Neural progenitor cell (in vitro differentiated cells): ENCODE results near the gene HLA-DMB. TPM values are rescaled to one million over a fixed set of nuclear protein-coding genes. Genes with fewer than 3 reads are reported as not detected.
A peak's percentile ranks its signal among the peaks of the same experiment; 100 is the strongest.

Experiments
- DNase-seq: peaks from one replicate; pipeline ENCODE4 v3.0.0-alpha.2; 2016; ENCODE audit warnings: low spot score
- H2AFZ ChIP-seq: fragments of 200-600 bp; sonication (generic); replicated peaks from 2 replicates; pipeline ENCODE4 v1.6.1; 2016; ENCODE audit warnings: antibody characterized with exemption
- H3F3A ChIP-seq: fragments of 200-600 bp; sonication (generic); 2 replicates; pipeline ENCODE4 v1.6.1; 2016; ENCODE audit warnings: antibody characterized with exemption, low read depth
- H3K27ac ChIP-seq: fragments of 200-600 bp; sonication (generic); 2 replicates; pipeline ENCODE4 v1.5.1; 2016; ENCODE audit warnings: mild to moderate bottlenecking
- H3K27me3 ChIP-seq: fragments of 200-600 bp; sonication (generic); 2 replicates; pipeline ENCODE4 v1.6.1; 2016; ENCODE audit warnings: mild to moderate bottlenecking, moderate library complexity
- H3K36me3 ChIP-seq: fragments of 200-600 bp; sonication (generic); 2 replicates; pipeline ENCODE4 v1.5.1; 2016
- H3K4me1 ChIP-seq: fragments of 200-600 bp; sonication (generic); 2 replicates; pipeline ENCODE4 v1.6.1; 2016; ENCODE audit warnings: mixed run types
- H3K4me2 ChIP-seq: fragments of 200-600 bp; sonication (generic); 2 replicates; pipeline ENCODE4 v1.6.1; 2016
- H3K4me3 ChIP-seq: fragments of 200-600 bp; sonication (generic); 2 replicates; pipeline ENCODE4 v1.5.1; 2016
- H3K79me2 ChIP-seq: fragments of 200-600 bp; sonication (generic); 2 replicates; pipeline ENCODE4 v1.6.1; 2016; ENCODE audit warnings: low read depth
- H3K9ac ChIP-seq: fragments of 200-600 bp; sonication (generic); 2 replicates; pipeline ENCODE4 v1.6.1; 2016
- H3K9me3 ChIP-seq: fragments of 200-600 bp; sonication (generic); 2 replicates; pipeline ENCODE4 v1.5.1; 2016; ENCODE audit warnings: low read depth
- H4K20me1 ChIP-seq: fragments of 200-600 bp; sonication (generic); 2 replicates; pipeline ENCODE4 v1.6.1; 2016; ENCODE audit warnings: low read depth
- H3K27ac Mint-ChIP-seq: 3 replicates; pipeline ENCODE4 v1.8.0; 2021; ENCODE audit warnings: mixed read lengths
- H3K27me3 Mint-ChIP-seq: 2 replicates; pipeline ENCODE4 v1.8.0; 2022; ENCODE audit warnings: low read depth, mild to moderate bottlenecking, inconsistent platforms, moderate library complexity, mixed read lengths; ENCODE audit not compliant: insufficient read depth
- H3K36me3 Mint-ChIP-seq: 3 replicates; pipeline ENCODE4 v1.8.0; 2021; ENCODE audit warnings: mixed read lengths
- H3K4me1 Mint-ChIP-seq: 3 replicates; pipeline ENCODE4 v1.8.0; 2021; ENCODE audit warnings: mixed read lengths
- H3K4me3 Mint-ChIP-seq: 3 replicates; pipeline ENCODE4 v1.8.0; 2021; ENCODE audit warnings: mild to moderate bottlenecking, moderate library complexity, mixed read lengths
- H3K9me3 Mint-ChIP-seq: 3 replicates; pipeline ENCODE4 v1.8.0; 2020; ENCODE audit warnings: mixed read lengths
- EZH2 ChIP-seq: fragments of 200-600 bp; sonication (generic); IDR thresholded peaks from 2 replicates; pipeline ENCODE4 v1.6.1; 2017; ENCODE audit warnings: antibody characterized with exemption, mild to moderate bottlenecking, moderate library complexity
- EZH2phosphoT487 ChIP-seq: fragments of 200-600 bp; sonication (generic); IDR thresholded peaks from 2 replicates; pipeline ENCODE4 v1.6.1; 2017; ENCODE audit warnings: antibody characterized with exemption
- total RNA-seq: library from RNA; depleted of rRNA; stranded (reverse); fragments of >200 nt; gene quantifications from 2 replicates; pipeline ENCODE4 v1.2.3, GENCODE V29; 2015; ENCODE audit warnings: low replicate concordance
- TF ChIP-seq, protein P1 (sequence below): fragments of 200-600 bp; sonication (generic); IDR thresholded peaks from 2 replicates; pipeline ENCODE4 v1.5.1; 2017; ENCODE audit warnings: antibody characterized with exemption, mild to moderate bottlenecking

The HLA-DMB gene
- total RNA-seq, 1 donor from 2014 or later = 4.5 TPM

DNA sequence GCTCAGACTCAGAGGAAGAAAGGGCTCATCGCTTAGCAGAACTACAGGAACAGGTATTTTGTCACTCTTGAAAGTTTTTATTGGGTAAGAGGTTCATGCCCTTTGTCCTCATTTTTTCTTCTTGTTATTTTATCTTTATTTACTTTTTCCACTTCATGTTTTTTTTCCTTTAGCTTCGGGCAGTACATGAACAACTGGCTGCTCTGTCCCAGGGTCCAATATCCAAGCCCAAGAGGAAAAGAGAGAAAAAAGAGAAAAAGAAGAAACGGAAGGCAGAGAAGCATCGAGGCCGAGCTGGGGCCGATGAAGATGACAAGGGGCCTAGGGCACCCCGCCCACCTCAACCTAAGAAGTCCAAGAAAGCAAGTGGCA, 37.1 kb upstream of the HLA-DMB start:
- H3F3A ChIP-seq = peaks cover 97% of the 10 kb centered on the region
- H3K4me3 Mint-ChIP-seq = peak overlapping the region; percentile 52
- no peak overlapping the region for H3K4me2 ChIP-seq
- TF ChIP-seq EZH2 = no peak
- no peak for TF ChIP-seq EZH2phosphoT487
- TF ChIP-seq, protein P1, sequence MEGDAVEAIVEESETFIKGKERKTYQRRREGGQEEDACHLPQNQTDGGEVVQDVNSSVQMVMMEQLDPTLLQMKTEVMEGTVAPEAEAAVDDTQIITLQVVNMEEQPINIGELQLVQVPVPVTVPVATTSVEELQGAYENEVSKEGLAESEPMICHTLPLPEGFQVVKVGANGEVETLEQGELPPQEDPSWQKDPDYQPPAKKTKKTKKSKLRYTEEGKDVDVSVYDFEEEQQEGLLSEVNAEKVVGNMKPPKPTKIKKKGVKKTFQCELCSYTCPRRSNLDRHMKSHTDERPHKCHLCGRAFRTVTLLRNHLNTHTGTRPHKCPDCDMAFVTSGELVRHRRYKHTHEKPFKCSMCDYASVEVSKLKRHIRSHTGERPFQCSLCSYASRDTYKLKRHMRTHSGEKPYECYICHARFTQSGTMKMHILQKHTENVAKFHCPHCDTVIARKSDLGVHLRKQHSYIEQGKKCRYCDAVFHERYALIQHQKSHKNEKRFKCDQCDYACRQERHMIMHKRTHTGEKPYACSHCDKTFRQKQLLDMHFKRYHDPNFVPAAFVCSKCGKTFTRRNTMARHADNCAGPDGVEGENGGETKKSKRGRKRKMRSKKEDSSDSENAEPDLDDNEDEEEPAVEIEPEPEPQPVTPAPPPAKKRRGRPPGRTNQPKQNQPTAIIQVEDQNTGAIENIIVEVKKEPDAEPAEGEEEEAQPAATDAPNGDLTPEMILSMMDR = no peak
- no peak overlapping the region for H3K9ac ChIP-seq
- no peak overlapping the region for H3K27ac Mint-ChIP-seq
- peaks cover 79% of the 10 kb centered on the region for H3K36me3 Mint-ChIP-seq
- H3K27ac ChIP-seq = no peak overlapping the region
- peaks cover 12% of the 10 kb centered on the region for H3K4me1 ChIP-seq
- H3K79me2 ChIP-seq = peaks cover 79% of the 10 kb centered on the region
- H3K9me3 Mint-ChIP-seq = no peaks in the 10 kb centered on the region
- peaks cover 17% of the 10 kb centered on the region for H3K27me3 Mint-ChIP-seq
- H3K4me3 ChIP-seq = no peak overlapping the region
- H3K4me1 Mint-ChIP-seq = peaks cover 32% of the 10 kb centered on the region
- H3K9me3 ChIP-seq = no peaks in the 10 kb centered on the region
- no peak overlapping the region for H2AFZ ChIP-seq
- DNase-seq = no peak
- peaks cover 98% of the 10 kb centered on the region for H4K20me1 ChIP-seq
- peaks cover 55% of the 10 kb centered on the region for H3K36me3 ChIP-seq
- no peaks in the 10 kb centered on the region for H3K27me3 ChIP-seq

DNA sequence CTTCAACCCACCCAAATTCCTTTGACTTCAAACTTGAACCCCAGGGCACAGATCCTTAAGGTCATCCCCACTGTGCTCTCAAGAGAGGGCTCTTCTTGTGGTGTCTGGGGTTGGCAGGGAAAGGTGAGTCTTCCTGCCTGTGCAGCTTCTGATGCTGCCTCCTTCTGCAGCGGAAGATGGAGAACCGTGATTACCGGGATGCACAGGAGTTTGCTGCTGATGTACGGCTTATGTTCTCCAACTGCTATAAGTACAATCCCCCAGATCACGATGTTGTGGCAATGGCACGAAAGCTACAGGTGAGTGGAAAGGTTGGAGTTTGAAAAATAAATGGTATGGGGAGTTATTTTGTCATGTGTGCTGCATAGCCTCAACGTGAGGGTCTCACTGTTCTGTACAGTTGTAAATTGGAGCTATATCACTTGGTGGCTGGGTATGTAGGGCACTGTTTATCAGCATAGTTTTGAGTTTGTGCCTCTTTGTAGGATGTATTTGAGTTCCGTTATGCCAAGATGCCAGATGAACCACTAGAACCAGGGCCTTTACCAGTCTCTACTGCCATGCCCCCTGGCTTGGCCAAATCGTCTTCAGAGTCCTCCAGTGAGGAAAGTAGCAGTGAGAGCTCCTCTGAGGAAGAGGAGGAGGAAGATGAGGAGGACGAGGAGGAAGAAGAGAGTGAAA, 36.6 kb upstream of the HLA-DMB start:
- Histone ChIP-seq H3K36me3 (peaks cover 55% of the 10 kb centered on the region), H4K20me1 (peaks cover 99% of the 10 kb centered on the region), H3K4me2 (no peak overlapping the region), H3K79me2 (peaks cover 84% of the 10 kb centered on the region), H3F3A (peaks cover 97% of the 10 kb centered on the region), H3K9ac (no peak overlapping the region), H3K27me3 (no peaks in the 10 kb centered on the region), H3K9me3 (no peaks in the 10 kb centered on the region), H3K4me3 (no peak overlapping the region), H2AFZ (no peak overlapping the region), H3K4me1 (peaks cover 12% of the 10 kb centered on the region), H3K27ac (no peak overlapping the region)
- no peak for DNase-seq
- Mint-ChIP-seq H3K4me3 (peak overlapping the region; percentile 39), H3K27me3 (peaks cover 17% of the 10 kb centered on the region), H3K9me3 (no peaks in the 10 kb centered on the region), H3K4me1 (peaks cover 32% of the 10 kb centered on the region), H3K36me3 (peaks cover 82% of the 10 kb centered on the region), H3K27ac (no peak overlapping the region)
- TF ChIP-seq, protein P1 = no peak
- no peak for TF ChIP-seq EZH2phosphoT487
- TF ChIP-seq EZH2 = no peak

DNA sequence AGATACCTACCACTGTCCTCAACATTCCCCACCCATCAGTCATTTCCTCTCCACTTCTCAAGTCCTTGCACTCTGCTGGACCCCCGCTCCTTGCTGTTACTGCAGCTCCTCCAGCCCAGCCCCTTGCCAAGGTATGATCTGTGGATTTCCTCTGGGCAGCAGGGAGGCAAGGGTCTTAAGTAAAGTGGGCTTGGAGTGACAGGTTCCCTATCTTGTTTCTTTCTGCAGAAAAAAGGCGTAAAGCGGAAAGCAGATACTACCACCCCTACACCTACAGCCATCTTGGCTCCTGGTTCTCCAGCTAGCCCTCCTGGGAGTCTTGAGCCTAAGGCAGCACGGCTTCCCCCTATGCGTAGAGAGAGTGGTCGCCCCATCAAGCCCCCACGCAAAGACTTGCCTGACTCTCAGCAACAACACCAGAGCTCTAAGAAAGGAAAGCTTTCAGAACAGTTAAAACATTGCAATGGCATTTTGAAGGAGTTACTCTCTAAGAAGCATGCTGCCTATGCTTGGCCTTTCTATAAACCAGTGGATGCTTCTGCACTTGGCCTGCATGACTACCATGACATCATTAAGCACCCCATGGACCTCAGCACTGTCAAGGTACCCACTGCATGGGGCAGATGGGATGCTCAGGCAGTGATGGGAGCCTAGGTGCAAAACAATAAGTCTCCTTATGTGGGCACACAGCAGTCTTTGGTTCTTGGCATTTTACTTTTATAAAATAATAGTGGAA, 35.7 kb upstream of the HLA-DMB start:
- H4K20me1 ChIP-seq = peaks cover 93% of the 10 kb centered on the region
- Mint-ChIP-seq H3K36me3 (peaks cover 77% of the 10 kb centered on the region), H3K9me3 (no peaks in the 10 kb centered on the region), H3K27me3 (peaks cover 16% of the 10 kb centered on the region), H3K27ac (no peak overlapping the region), H3K4me1 (peaks cover 32% of the 10 kb centered on the region), H3K4me3 (peak overlapping the region; percentile 94)
- no peak overlapping the region for H3K4me2 ChIP-seq
- no peak overlapping the region for H3K27ac ChIP-seq
- no peaks in the 10 kb centered on the region for H3K27me3 ChIP-seq
- H3K9ac ChIP-seq = no peak overlapping the region
- DNase-seq = no peak
- no peak overlapping the region for H3K4me3 ChIP-seq
- H3K9me3 ChIP-seq = no peaks in the 10 kb centered on the region
- no peak for TF ChIP-seq EZH2
- H3K4me1 ChIP-seq = peaks cover 12% of the 10 kb centered on the region
- no peak overlapping the region for H2AFZ ChIP-seq
- H3F3A ChIP-seq = peaks cover 94% of the 10 kb centered on the region
- H3K36me3 ChIP-seq = peaks cover 55% of the 10 kb centered on the region
- peaks cover 88% of the 10 kb centered on the region for H3K79me2 ChIP-seq

DNA sequence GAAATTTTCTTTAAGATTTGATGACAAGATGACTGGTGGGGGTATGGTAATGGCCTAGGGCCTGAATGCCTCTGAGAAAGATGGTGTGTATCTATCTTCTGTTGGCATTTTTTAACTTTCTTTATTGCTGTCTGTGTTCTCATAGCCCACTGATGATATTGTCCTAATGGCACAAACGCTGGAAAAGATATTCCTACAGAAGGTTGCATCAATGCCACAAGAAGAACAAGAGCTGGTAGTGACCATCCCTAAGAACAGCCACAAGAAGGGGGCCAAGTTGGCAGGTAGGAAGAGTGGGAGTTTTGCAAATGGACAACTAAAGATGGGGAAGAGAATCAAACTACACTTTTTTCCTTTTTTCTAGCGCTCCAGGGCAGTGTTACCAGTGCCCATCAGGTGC, 35.1 kb upstream of the HLA-DMB start:
- Histone ChIP-seq H3K27me3 (no peaks in the 10 kb centered on the region), H4K20me1 (peaks cover 87% of the 10 kb centered on the region), H3K4me2 (peak overlapping the region; percentile 100), H3K27ac (no peak overlapping the region), H3K4me3 (peak overlapping the region; percentile 95), H3K9me3 (no peaks in the 10 kb centered on the region), H3K79me2 (peaks cover 89% of the 10 kb centered on the region), H3K36me3 (peaks cover 55% of the 10 kb centered on the region), H3F3A (peaks cover 94% of the 10 kb centered on the region), H3K9ac (no peak overlapping the region), H2AFZ (no peak overlapping the region), H3K4me1 (peaks cover 12% of the 10 kb centered on the region)
- DNase-seq = no peak
- TF ChIP-seq, protein P1 = no peak
- TF ChIP-seq EZH2phosphoT487 (no peak), EZH2 (no peak)
- Mint-ChIP-seq H3K4me3 (peak overlapping the region; percentile 94), H3K36me3 (peaks cover 78% of the 10 kb centered on the region), H3K9me3 (no peaks in the 10 kb centered on the region), H3K4me1 (peaks cover 32% of the 10 kb centered on the region), H3K27ac (no peak overlapping the region), H3K27me3 (peaks cover 21% of the 10 kb centered on the region)
